ENCODE measurements around the gene MMP21.

Gene MMP21

GRCh38 chr10:125792342-125793300, 17.0 kb upstream of the MMP21 start:
- no peak for DNase-seq

GRCh38 chr10:125788156-125789034, 12.8 kb upstream of the MMP21 start:
- DNase-seq: no peak

- no peak for DNase-seq
Observed at GRCh38 chr10:125785791-125786190, 10.2 kb upstream of the MMP21 start.

DNA sequence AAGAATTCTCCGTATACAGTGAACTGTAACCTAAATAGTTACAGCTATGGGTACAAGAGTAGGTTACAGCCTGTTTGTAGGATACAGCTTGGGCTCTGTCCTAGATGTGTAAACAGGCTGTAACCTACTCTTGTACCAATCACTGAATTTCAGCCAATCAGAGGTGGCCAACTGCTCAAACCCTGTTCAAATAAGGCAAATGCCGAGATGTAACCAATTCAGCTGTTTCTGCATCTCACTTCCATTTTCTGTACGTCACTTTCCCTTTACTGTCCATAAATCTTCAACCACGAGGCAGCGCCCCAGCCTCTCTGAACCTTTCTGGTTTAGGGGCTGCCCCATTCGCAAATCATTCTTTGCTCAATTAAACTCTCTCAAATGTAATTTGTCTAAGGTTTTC, 8.3 kb upstream of the MMP21 start:
- DNase-seq: no peak

GRCh38 chr10:125783408-125783807, 7.8 kb upstream of the MMP21 start:
- no peak for DNase-seq

GRCh38 chr10:125782616-125783015, 7.0 kb upstream of the MMP21 start:
- DNase-seq: no peak

- no peak for DNase-seq
Observed at GRCh38 chr10:125782054-125782453, 6.4 kb upstream of the MMP21 start.

DNA sequence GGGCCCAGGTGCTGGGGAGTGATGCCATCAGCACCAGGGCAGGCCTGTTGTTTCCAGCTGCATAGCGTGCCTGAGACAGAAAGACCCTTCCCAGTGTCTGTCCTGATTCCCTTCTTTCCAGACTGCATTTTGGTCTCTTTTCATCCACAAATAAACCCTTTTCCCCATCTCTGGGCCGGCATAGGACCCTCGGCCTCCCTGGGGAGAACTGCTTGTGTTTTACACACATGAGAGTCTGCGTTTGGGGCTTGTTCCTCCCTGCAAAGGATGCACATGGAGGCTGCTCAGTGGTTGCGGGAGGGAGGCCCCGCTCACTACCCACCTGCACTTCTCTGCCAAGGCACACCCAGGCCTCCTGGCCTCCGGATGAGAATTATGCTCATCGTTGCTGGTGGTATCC, 5.8 kb upstream of the MMP21 start:
- DNase-seq: no peak

DNA sequence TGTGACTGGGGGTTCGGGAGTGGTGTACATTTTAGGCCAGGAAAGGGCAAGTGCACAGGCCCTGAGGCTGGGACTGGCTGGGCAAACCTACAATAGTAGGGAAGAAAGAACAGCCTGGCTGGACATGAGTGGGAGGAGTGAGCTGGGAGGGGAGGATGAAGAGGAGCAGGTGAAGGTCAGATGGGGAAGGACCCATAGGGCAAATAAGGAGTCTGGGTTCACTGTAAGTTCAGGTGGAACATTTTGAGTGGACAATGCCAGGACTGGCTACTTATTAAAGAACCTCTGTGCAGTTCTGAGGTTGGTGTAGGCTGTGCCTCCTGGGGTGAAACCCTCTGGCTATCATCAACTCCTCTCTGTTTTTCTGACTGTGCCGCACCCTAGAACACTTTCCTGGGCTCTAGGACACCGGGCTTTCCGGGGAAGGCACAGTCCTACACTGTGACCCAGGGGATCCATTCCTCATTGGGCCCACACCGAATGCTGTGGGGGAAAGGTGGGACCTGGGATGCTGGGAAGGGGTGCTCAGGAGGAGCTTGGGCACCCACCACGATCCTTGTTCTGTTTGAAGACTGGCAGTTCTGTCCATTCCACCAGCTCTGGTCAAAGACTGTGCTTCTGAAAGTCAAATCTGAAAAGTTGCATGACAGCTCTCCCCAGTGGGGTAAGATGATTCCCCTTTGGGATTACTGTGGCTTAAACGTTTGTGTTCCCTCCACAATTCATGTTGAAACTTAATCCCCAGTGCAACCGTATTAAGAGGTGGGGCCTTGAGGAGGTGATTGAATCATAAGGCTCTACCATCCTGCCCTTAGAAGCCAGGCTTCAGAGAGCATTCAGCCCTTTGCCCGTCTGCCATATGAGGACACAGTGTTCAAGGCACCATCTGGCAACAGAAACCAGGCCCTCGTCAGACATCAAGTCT, 4.0 kb upstream of the MMP21 start:
- DNase-seq: no peak

GRCh38 chr10:125778556-125778955, 2.9 kb upstream of the MMP21 start:
- no peak for DNase-seq

DNA sequence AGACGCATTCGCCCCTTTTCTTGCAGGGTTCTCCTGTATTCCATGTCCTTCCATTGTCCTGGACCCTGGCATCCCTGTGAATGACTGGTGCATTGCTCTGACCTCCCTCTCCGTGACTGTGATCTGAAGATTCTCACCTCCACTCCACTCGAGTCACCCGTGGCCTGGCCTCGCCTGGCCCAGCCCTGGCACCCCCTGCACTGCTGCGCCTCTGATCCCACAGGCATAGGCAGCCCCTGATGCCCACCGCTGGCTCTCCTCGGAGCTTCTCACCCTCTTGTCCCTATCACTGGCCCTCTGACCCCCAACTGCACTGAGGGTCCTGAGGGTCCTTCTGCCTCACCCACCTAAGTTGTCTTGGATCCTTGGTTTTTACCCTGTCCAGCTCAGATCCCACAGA, 2.2 kb upstream of the MMP21 start:
- no peak for DNase-seq

DNA sequence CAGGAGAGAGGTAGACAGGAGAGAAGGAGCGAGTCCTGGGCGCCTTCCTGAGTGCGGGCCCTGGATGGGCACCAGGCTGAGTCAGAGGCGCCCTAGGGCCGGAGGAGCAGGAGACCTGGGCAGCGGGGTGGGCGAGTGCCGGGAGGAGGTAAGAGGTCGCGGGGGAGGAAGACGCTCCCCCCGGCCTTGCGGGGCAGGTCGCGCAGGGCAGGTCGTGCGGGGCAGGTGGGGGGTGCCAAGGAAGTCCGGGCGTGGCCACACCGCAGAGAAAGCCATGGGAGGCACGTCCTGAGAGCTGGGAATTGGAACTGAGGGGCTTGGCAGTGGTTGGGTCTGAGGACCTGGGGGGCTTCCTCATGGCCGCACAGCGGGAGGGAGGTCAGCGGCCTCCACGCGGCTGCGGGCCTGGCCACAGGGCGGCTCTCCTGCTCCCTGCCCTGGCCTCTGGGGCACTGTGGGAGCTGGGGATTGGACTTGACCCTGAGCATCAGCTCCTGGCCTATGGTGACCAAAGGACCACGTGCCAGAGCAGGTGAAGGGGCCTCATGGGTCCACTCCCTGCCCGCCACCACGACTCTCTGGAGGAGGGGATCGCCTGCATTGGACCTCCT, 935 bp downstream of the MMP21 start:
- DNase-seq: no peak

DNA sequence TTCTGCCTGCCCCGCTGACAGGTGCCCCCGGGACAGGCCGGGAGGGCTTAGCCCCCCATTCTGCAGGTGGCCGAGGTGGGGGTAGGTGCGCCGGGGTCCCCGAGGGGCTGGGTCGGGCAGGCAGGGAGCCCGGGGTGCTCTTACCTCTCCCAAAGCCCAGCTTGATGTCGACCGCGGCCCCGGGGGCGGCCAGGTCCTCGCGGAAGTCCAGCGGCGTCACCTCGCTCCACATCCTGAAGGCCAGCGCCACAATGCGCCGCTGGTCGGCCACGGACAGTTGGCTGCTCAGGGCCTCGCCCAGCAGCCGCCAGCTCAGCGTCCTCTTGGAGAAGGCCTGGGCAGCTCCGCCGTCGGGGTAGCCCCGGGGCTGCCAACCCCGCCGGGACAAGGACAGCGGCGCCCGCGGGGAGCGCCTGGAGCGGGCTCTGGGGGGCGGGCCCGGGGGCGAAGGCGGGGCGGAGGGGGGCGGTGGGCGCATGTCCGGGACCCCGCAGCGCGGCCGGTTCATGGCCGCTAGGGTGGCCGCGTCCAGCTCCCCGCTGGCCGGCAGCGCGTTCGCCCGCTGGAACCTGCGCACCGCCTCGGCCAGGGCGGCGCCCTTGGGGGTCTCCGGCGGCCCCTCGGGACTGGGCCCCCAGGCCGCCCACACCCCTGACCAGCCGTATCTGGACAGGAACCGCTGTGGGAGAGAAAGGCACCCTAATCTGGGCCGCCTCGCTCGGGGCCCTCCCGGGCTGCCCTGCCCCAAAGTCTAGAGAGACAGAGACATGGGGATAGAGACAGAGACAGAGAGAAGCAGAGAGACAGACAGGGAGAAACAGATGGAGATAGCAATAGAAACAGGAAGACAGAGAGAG, 1.7 kb downstream of the MMP21 start:
- DNase-seq: no peak

DNA sequence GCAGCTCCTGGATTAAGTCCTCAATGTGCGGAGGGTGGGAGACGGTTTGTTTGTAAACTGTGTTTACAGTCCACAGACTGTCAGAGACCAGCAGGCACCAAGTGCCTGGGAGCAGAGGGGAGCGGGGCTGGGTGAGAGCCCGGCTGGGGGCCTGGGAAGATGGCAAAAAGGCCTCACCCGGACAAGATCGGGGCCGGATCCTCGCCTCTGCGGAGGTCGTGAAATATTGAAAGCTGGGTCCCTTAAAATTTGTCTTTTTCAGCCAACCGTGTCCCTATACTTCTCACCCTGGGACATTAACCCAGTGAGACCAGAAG, 2.8 kb downstream of the MMP21 start:
- no peak for DNase-seq

GRCh38 chr10:125772112-125772863, 3.3 kb downstream of the MMP21 start:
- DNase-seq: no peak

DNA sequence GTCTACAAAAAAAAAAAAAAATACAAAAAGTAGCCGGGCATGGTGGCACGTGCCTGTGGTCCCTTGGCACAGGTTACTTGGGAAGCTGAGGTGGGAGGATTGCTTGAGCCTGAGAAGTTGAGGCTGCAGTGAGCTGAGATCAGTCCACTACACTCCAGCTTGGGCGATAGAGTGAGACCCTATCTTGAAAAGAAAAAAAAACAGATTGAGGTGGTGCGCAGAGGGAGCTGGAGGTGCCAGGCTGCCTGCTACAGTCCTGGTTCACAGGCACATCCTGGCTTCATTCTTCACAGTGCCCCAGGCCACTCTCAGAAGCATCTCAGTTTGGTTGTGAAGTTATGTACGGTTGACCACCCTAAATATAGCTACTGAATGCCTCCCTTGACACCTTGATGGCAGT, 4.8 kb downstream of the MMP21 start:
- DNase-seq: no peak

DNA sequence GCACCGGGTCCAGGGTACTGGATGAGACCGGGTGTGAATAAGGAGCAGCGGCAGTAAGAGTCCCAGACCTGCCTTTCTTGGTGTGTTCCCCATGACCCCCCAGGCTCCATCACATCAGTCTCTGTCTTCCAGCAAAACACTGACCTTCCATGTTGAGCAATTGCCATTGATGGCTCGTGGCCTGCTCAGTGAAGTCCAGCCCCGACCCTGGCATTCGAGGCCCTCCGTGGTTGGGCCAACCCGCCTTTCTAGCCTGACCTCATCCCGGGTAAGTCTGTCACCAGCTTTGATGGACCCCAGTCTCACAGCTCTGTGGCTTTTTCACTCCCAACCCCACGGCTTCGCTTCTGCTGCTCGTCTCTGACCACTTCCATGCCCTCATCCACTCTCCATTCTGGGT, 6.4 kb downstream of the MMP21 start:
- DNase-seq: no peak

DNA sequence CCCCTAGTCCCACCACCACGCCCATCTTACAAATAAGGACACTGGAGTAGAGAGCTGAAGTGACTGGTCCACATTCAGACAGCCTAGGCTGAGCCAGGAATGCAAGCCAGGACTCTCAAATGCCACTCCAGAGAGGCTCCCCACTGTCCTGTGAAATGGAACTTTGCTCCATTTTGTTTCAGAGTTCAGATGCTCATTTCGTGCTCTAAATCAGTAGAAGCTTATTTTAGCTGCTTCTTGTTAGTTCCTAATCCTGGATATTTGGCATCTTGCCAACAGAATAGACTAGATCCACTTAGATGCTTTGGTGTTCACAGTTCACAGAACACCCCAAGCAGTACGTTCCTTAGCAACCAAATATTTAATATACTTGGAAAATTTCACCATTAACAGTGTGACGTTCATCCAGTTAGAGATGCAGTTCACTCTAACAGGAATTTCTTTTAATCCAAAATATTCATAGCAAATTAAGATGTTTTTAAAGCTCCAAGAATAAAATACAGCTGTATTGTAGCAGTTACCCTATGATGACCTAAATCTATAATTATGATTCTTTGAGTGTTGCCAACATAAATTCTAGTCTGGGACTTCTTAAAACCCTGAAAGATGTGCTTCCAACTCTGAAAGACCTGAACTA, 7.3 kb downstream of the MMP21 start:
- DNase-seq: no peak

DNA sequence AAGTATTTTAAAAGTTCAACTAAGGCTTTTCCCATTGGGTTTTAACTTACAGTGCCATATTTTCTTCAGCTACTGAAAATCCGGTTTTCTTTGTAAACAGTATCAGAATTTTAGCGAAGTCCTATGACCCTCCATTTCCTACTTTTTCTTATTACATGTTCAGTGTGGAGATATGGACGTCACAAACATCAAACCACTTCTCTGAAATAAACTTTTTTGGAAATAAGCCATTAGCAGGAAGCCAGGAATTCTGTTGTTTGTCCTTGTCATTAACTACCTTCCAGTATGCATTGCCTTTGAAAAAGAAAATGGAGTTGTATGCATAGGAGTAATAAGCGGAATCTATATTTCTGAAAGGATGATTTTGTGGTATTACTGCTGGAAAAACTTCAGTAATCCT, 9.1 kb downstream of the MMP21 start:
- DNase-seq: no peak

GRCh38 chr10:125765835-125766234, 9.8 kb downstream of the MMP21 start:
- no peak for DNase-seq

Measured in hippocampal formation (tissue), 2 donors.